HEK293 (cell line): ENCODE data around the gene ZNF565.

Source experiments
- CTCF ChIP-seq: fragments of 450-650 bp; formaldehyde crosslinking; IDR thresholded peaks from 2 replicates; pipeline ENCODE4 v1.5.1; 2016; ENCODE audit warnings: missing biosample characterization, missing genetic modification characterization
- ELK4 ChIP-seq: IDR thresholded peaks from 2 replicates; pipeline ENCODE4 v1.6.1; 2011; ENCODE audit warnings: mild to moderate bottlenecking, low read depth, low read length, borderline replicate concordance
- IKZF3 ChIP-seq: fragments of 450-650 bp; IDR thresholded peaks from 2 replicates; pipeline ENCODE4 v1.5.0; 2018; ENCODE audit warnings: missing biosample characterization, mild to moderate bottlenecking, missing genetic modification characterization, moderate library complexity
- MYNN ChIP-seq: fragments of 450-650 bp; formaldehyde crosslinking; IDR thresholded peaks from 2 replicates; pipeline ENCODE4 v1.5.1; 2016; ENCODE audit warnings: missing biosample characterization, missing genetic modification characterization, borderline replicate concordance
- OSR2 ChIP-seq: fragments of 450-650 bp; formaldehyde crosslinking; IDR thresholded peaks from 2 replicates; pipeline ENCODE4 v1.5.1; 2016; ENCODE audit warnings: missing biosample characterization, missing genetic modification characterization
- PATZ1 ChIP-seq: fragments of 450-650 bp; formaldehyde crosslinking; IDR thresholded peaks from 2 replicates; pipeline ENCODE4 v1.5.1; 2016; ENCODE audit warnings: missing biosample characterization, missing genetic modification characterization
- PRDM1 ChIP-seq: fragments of 450-650 bp; formaldehyde crosslinking; IDR thresholded peaks from 2 replicates; pipeline ENCODE4; 2016; ENCODE audit warnings: missing biosample characterization, missing genetic modification characterization
- SCRT2 ChIP-seq: fragments of 450-650 bp; formaldehyde crosslinking; IDR thresholded peaks from 2 replicates; pipeline ENCODE4 v1.5.1; 2016; ENCODE audit warnings: missing biosample characterization, missing genetic modification characterization
- ZNF121 ChIP-seq: fragments of 450-650 bp; formaldehyde crosslinking; IDR thresholded peaks from 2 replicates; pipeline ENCODE4 v1.5.1; 2016; ENCODE audit warnings: missing biosample characterization, missing genetic modification characterization
- ZNF391 ChIP-seq: fragments of 450-650 bp; formaldehyde crosslinking; IDR thresholded peaks from 2 replicates; pipeline ENCODE4 v1.5.1; 2016; ENCODE audit warnings: low read depth, missing biosample characterization, missing genetic modification characterization, borderline replicate concordance
- ZNF404 ChIP-seq: fragments of 450-650 bp; formaldehyde crosslinking; IDR thresholded peaks from 2 replicates; pipeline ENCODE4 v1.5.1; 2017; ENCODE audit warnings: missing biosample characterization, missing genetic modification characterization
- ZNF416 ChIP-seq: fragments of 450-650 bp; formaldehyde crosslinking; IDR thresholded peaks from 2 replicates; pipeline ENCODE4 v1.5.1; 2016; ENCODE audit warnings: missing biosample characterization, missing genetic modification characterization
- ZNF433 ChIP-seq: fragments of 450-650 bp; formaldehyde crosslinking; IDR thresholded peaks from 2 replicates; pipeline ENCODE4 v1.5.1; 2016; ENCODE audit warnings: missing biosample characterization, missing genetic modification characterization, low read depth
- ZNF488 ChIP-seq: fragments of 450-650 bp; formaldehyde crosslinking; IDR thresholded peaks from 2 replicates; pipeline ENCODE4 v1.5.1; 2016; ENCODE audit warnings: missing biosample characterization, missing genetic modification characterization
- ZNF529 ChIP-seq: fragments of 450-650 bp; formaldehyde crosslinking; IDR thresholded peaks from 2 replicates; pipeline ENCODE4 v1.5.1; 2017; ENCODE audit warnings: missing genetic modification characterization, missing biosample characterization; ENCODE audit not compliant: insufficient replicate concordance
- ZNF561 ChIP-seq: fragments of 450-650 bp; IDR thresholded peaks from 2 replicates; pipeline ENCODE4 v1.5.1; 2018; ENCODE audit warnings: missing biosample characterization, missing genetic modification characterization, borderline replicate concordance
- ZNF571 ChIP-seq: fragments of 450-650 bp; formaldehyde crosslinking; IDR thresholded peaks from 2 replicates; pipeline ENCODE4 v1.5.0; 2017; ENCODE audit warnings: missing biosample characterization, missing genetic modification characterization
- ZNF600 ChIP-seq: fragments of 450-650 bp; formaldehyde crosslinking; IDR thresholded peaks from 2 replicates; pipeline ENCODE4 v1.5.1; 2016; ENCODE audit warnings: missing biosample characterization, missing genetic modification characterization
- ZNF629 ChIP-seq: fragments of 450-650 bp; formaldehyde crosslinking; IDR thresholded peaks from 2 replicates; pipeline ENCODE4 v1.5.1; 2017; ENCODE audit warnings: missing biosample characterization, missing genetic modification characterization
- ZNF692 ChIP-seq: fragments of 450-650 bp; formaldehyde crosslinking; IDR thresholded peaks from 2 replicates; pipeline ENCODE4 v1.5.1; 2016; ENCODE audit warnings: missing biosample characterization, missing genetic modification characterization
- ZNF701 ChIP-seq: fragments of 450-650 bp; formaldehyde crosslinking; IDR thresholded peaks from 2 replicates; pipeline ENCODE4 v1.5.1; 2016; ENCODE audit warnings: missing biosample characterization, missing genetic modification characterization
- ZNF704 ChIP-seq: fragments of 450-650 bp; formaldehyde crosslinking; IDR thresholded peaks from 2 replicates; pipeline ENCODE4 v1.5.1; 2016; ENCODE audit warnings: missing biosample characterization, missing genetic modification characterization
- ZNF707 ChIP-seq: fragments of 450-650 bp; formaldehyde crosslinking; IDR thresholded peaks from 2 replicates; pipeline ENCODE4 v1.5.1; 2016; ENCODE audit warnings: missing biosample characterization, missing genetic modification characterization
- ZNF785 ChIP-seq: fragments of 450-650 bp; formaldehyde crosslinking; IDR thresholded peaks from 2 replicates; pipeline ENCODE4 v1.5.1; 2016; ENCODE audit warnings: missing biosample characterization, missing genetic modification characterization
- ZNF843 ChIP-seq: fragments of 450-650 bp; formaldehyde crosslinking; IDR thresholded peaks from 2 replicates; pipeline ENCODE4 v1.5.1; 2016; ENCODE audit warnings: missing biosample characterization, missing genetic modification characterization
- ZSCAN16 ChIP-seq: fragments of 450-650 bp; formaldehyde crosslinking; IDR thresholded peaks from 2 replicates; pipeline ENCODE4 v1.5.1; 2016; ENCODE audit warnings: missing biosample characterization, missing genetic modification characterization
- ZSCAN18 ChIP-seq: fragments of 450-650 bp; formaldehyde crosslinking; IDR thresholded peaks from 2 replicates; pipeline ENCODE4 v1.5.1; 2016; ENCODE audit warnings: missing biosample characterization, missing genetic modification characterization
- ZSCAN5A ChIP-seq: fragments of 450-650 bp; formaldehyde crosslinking; IDR thresholded peaks from 2 replicates; pipeline ENCODE4 v1.5.1; 2016; ENCODE audit warnings: missing biosample characterization, missing genetic modification characterization

Gene ZNF565

GRCh38 chr19:36215276-36216123 is 1.0 kb upstream of the ZNF565 start (continued):
- peak; percentile 91 for TF ChIP-seq PATZ1 (tag by site-specific recombination)
- peak; percentile 7; the same call in 1 of the 2 replicates for TF ChIP-seq ZNF561
- TF ChIP-seq ZNF785 (tag by site-specific recombination), result peak; percentile 90
- no peak for TF ChIP-seq ZNF704
- peak; percentile 29; the same call in 1 of the 2 replicates for TF ChIP-seq ZNF707
- no peak for TF ChIP-seq PRDM1 (tag by site-specific recombination)
- no peak for TF ChIP-seq SCRT2 (tag by site-specific recombination)
- peak; percentile 8; the same call in 1 of the 2 replicates for TF ChIP-seq ZNF843 (tag by site-specific recombination)
- no peak for TF ChIP-seq ZNF121 (tag by site-specific recombination)
- TF ChIP-seq ZSCAN5A (tag by site-specific recombination), result peak; percentile 3; the same call in 1 of the 2 replicates
- no peak for TF ChIP-seq CTCF (tag by site-specific recombination)
- no peak for TF ChIP-seq ZNF571 (tag by site-specific recombination)
- peak; percentile 95 for TF ChIP-seq ZNF391 (tag by site-specific recombination)
- no peak; the same call in 1 of the 2 replicates for TF ChIP-seq ZNF692 (tag by site-specific recombination)
- TF ChIP-seq ZNF416 (tag by site-specific recombination), result 0 out of 2 replicates have a peak, but pooled peaks have one; percentile 55
- TF ChIP-seq ZNF404 (tag by site-specific recombination), result peak; percentile 61; the same call in 1 of the 2 replicates
- no peak for TF ChIP-seq OSR2 (tag by site-specific recombination)
- TF ChIP-seq ZNF488, result 0 out of 2 replicates have a peak, but pooled peaks have one; percentile 31
- peak; percentile 79 for TF ChIP-seq ZSCAN18 (tag by site-specific recombination)
- TF ChIP-seq IKZF3 (tag by site-specific recombination), result no peak
- peak; percentile 69 for TF ChIP-seq ZNF629 (tag by site-specific recombination)
- no peak for TF ChIP-seq ELK4
- TF ChIP-seq ZNF433 (tag by site-specific recombination), result peak; percentile 26; the same call in 1 of the 2 replicates
- peak; percentile 22 for TF ChIP-seq ZNF600
- TF ChIP-seq MYNN, result no peak
- peak; percentile 48; the same call in 1 of the 2 replicates for TF ChIP-seq ZSCAN16
- no peak for TF ChIP-seq ZNF529 (tag by site-specific recombination)
- no peak for TF ChIP-seq ZNF701 (tag by site-specific recombination)
